Heart left ventricle (tissue), 16 donors: Measurements from ENCODE around the gene TTLL12. TPM values are rescaled to one million over a fixed set of nuclear protein-coding genes. Genes with fewer than 3 reads are reported as not detected.

ENCODE experiments used
- ATAC-seq, 4 donors: fragments of 200-7000 bp; cut with Tn5 transposase; one replicate each; pipeline ENCODE4 v1.9.1; 2020 to 2022; ENCODE audit warnings: moderate library complexity in 4 of 4, mild to moderate bottlenecking in 3 of 4, moderate number of reproducible peaks in 1 of 4
- DNase-seq, 5 donors: peaks; one replicate each; pipeline ENCODE4 v3.0.0-alpha.2; 2020
- H3K27ac ChIP-seq, 12 donors: fragments of 200-600 bp; sonication (generic) in 4 of 12; one replicate each; pipeline versions ENCODE4 v1.5.0 to v1.8.0; 2016 to 2022; ENCODE audit warnings: mild to moderate bottlenecking in 2 of 12
- H3K27me3 ChIP-seq, 9 donors: fragments of 200-600 bp; sonication (generic) in 2 of 9; one replicate each; pipeline versions ENCODE4 v1.5.1 to v1.8.0; 2016 to 2022; ENCODE audit warnings: mild to moderate bottlenecking in 3 of 9
- H3K36me3 ChIP-seq, 9 donors: fragments of 200-600 bp; sonication (generic) in 2 of 9; one replicate each; pipeline versions ENCODE4 v1.5.0 to v1.8.0; 2018 to 2022; ENCODE audit warnings: mild to moderate bottlenecking in 2 of 9
- H3K4me1 ChIP-seq, 12 donors: fragments of 200-600 bp; sonication (generic) in 4 of 12; one replicate each; pipeline versions ENCODE4 v1.5.0 to v1.8.0; 2016 to 2022; ENCODE audit warnings: mild to moderate bottlenecking in 3 of 12
- H3K4me3 ChIP-seq, 12 donors: fragments of 200-600 bp; sonication (generic) in 4 of 12; one replicate each; pipeline versions ENCODE4 v1.5.0 to v1.8.0; 2017 to 2022; ENCODE audit warnings: mild to moderate bottlenecking in 9 of 12, moderate library complexity in 4 of 12
- H3K9me3 ChIP-seq, 12 donors: fragments of 200-600 bp; sonication (generic) in 4 of 12; one replicate each; pipeline versions ENCODE4 v1.5.0 to v1.8.0; 2016 to 2022; ENCODE audit warnings: mild to moderate bottlenecking in 1 of 12
- CTCF ChIP-seq, 12 donors: fragments of 200-600 bp; sonication (generic) in 4 of 12; IDR thresholded peaks; one replicate each; pipeline versions ENCODE4 v1.5.0 to v1.8.0; 2018 to 2022; ENCODE audit warnings: antibody characterized with exemption in 12 of 12, mild to moderate bottlenecking in 5 of 12
- POLR2A ChIP-seq, 2 donors: fragments of 450-650 bp; IDR thresholded peaks; one replicate each; pipeline ENCODE4 v1.6.1; 2017; ENCODE audit warnings: antibody characterized with exemption in 2 of 2, mild to moderate bottlenecking in 2 of 2, moderate library complexity in 2 of 2
- WGBS, 4 donors: extraction: QIAGEN DNeasy Blood & Tissue Kit in 2 of 4; methylation state at CpG; one replicate each; pipeline versions ENCODE4 v1.1.5 to v1.1.7; 2013 to 2018; 5-methylcytosine and 5-hydroxymethylcytosine counted together
- intact Hi-C, 10 donors: fragments of 100-400 bp; cut with DNase I; formaldehyde crosslinking; loops; one replicate each; pipeline versions ENCODE4 v1.11.1 to v1.14.2; 2022
- polyA plus RNA-seq, 2 donors: library from polyadenylated mRNA; stranded (reverse); fragments of 200-250 nt; gene quantifications; one replicate each; pipeline ENCODE4 v1.2.3, GENCODE V29; 2013
- total RNA-seq, 9 donors: library from RNA; depleted of rRNA in 2 of 9; stranded (reverse); fragments of >200 nt in 2 of 9; fragmentation: NEBNext Ultra II Directional in 3 of 9; extraction: Animal tissue kit (Norgen Biotek cat#: 25700) in 3 of 9; gene quantifications; one replicate each; pipeline versions ENCODE4 v1.1.0 to v1.2.4, GENCODE V29; 2016 to 2023
- donor health status: ischemic (EF 13 %, LVEDD 7.1; RV severe dilation, severe dysfunction).
- donor health status: healthy with polysubstance abuse.
- donor health status: DM: no; HTN: yes; CAD: no.
- donor health status: DM: no; HTN: no; CAD: no.
- donor health status: ischemic (EF 25% LVEDD 6.9; RV normal size, moderate dysfunction).
- donor health status: ischemic (EF 25% LVEDD 5.7; RV mildly dilated, moderate dysfunction).
- donor health status: healthy.
- donor health status: DM: yes; HTN: yes; CAD: no.
- donor health status: ischemic (EF 35%, LVEDD 5.7; RV mildly dilated, moderate dysfunction).
- donor health status: nonischemic (EF 11% LVEDD 7.7; RV severe dilation, severe dysfunction).
- donor health status: DM: yes; HTN: yes; CAD: no.
- donor health status: PGD.
- donor health status: ischemic (EF 29% LVEDD 5.4; RV normal size, mild dysfunction).
- donor health status: nonischemic (EF 23%, LVEDD 6.1; RV moderate dilation, normal function).

TTLL12 gene
- total and polyA plus RNA-seq, 11 donors, result 8.0 to 29.0 (median 11.9) TPM

- ATAC-seq (no peak), DNase-seq (no peak)
Observed at GRCh38 chr22:43191831-43192230, 4.9 kb upstream of the TTLL12 start.

GRCh38 chr22:43188829-43189545 lies 2.1 kb upstream of the TTLL12 start:
- 87 to 96% (median 89%) methylated on average over 5 of the region's 5 CpGs for WGBS, 4 donors
- Histone ChIP-seq H3K9me3 (no peaks in the 10 kb centered on the region), H3K4me1 (peaks cover 0 to 30% (median 13%) of the 10 kb centered on the region in 12 donors), H3K27ac (no peak overlapping the region), H3K27me3 (no peaks in the 10 kb centered on the region), H3K36me3 (no peaks in the 10 kb centered on the region), H3K4me3 (no peak overlapping the region)
- DNase-seq (peak in 2 of 5 donors; percentile 10 to 17), ATAC-seq (no peak)
- TF ChIP-seq POLR2A (IDR thresholded peaks at IDR 0.05) (no peak), CTCF (IDR thresholded peaks at IDR 0.05) (no peak)
- intact Hi-C loops, result loop anchor here in 1 of 10 donors (5.0 kb wide), 1 partner anchor 33 kb away; no protein-coding TSS in a partner anchor

More at GRCh38 chr22:43191831-43192230, 4.9 kb upstream of the TTLL12 start:
- Histone ChIP-seq H3K27me3 (peaks cover 0 to 6% (median 0%) of the 10 kb centered on the region in 9 donors), H3K9me3 (no peaks in the 10 kb centered on the region), H3K4me3 (no peak overlapping the region), H3K4me1 (peaks cover 0 to 6% (median 0%) of the 10 kb centered on the region in 12 donors), H3K27ac (no peak overlapping the region), H3K36me3 (no peaks in the 10 kb centered on the region)
- TF ChIP-seq CTCF (IDR thresholded peaks at IDR 0.05) (no peak), POLR2A (IDR thresholded peaks at IDR 0.05) (no peak)
- intact Hi-C loops, result no loop called here

- Histone ChIP-seq H3K27me3 (no peaks in the 10 kb centered on the region), H3K27ac (peak overlapping the region; percentile 74 to 98 (median 91)), H3K36me3 (peaks cover 0 to 2% (median 0%) of the 10 kb centered on the region in 9 donors), H3K4me3 (peak overlapping the region in 11 of 12 donors; percentile 45 to 95 (median 59)), H3K4me1 (peaks cover 0 to 36% (median 13%) of the 10 kb centered on the region in 12 donors), H3K9me3 (no peaks in the 10 kb centered on the region)
- TF ChIP-seq POLR2A (IDR thresholded peaks at IDR 0.05), result peak in 1 of 2 donors; percentile 74
- TF ChIP-seq CTCF (IDR thresholded peaks at IDR 0.05), result peak; percentile 63 to 91 (median 80)
- ATAC-seq (peak; percentile 92 to 95 (median 94)), DNase-seq (peak; percentile 96 to 99 (median 97))
- intact Hi-C loops, result loop anchor here in 3 of 10 donors (1.0 to 5.0 kb wide), 2 partner anchors 35 kb away; no protein-coding TSS in a partner anchor
- 5 to 30% (median 8%) methylated on average over 15 to 62 of the region's 86 CpGs for WGBS, 4 donors
Observed at GRCh38 chr22:43187171-43188099, 501 bp upstream of the TTLL12 start.
